GM23338 (cell line): ENCODE data around the gene CCDC24. TPM values are rescaled to one million over a fixed set of nuclear protein-coding genes. Genes with fewer than 3 reads are reported as not detected.

ENCODE experiments used
- ATAC-seq: fragments of 200-7000 bp; cut with Tn5 transposase; 3 replicates; pipeline ENCODE4 v1.9.1; 2020
- DNase-seq: peaks from one replicate; pipeline ENCODE4 v3.0.0-alpha.2; 2015; ENCODE audit warnings: low spot score
- H2AFZ ChIP-seq: fragments of 200-600 bp; sonication (generic); 2 replicates; pipeline ENCODE4 v1.8.0; 2016; ENCODE audit warnings: antibody characterized with exemption, mild to moderate bottlenecking, moderate library complexity
- H3F3A ChIP-seq: fragments of 200-600 bp; sonication (generic); replicated peaks from 2 replicates; pipeline ENCODE4 v1.8.0; 2017; ENCODE audit warnings: antibody characterized with exemption, mixed run types, low read depth
- H3K27ac ChIP-seq: fragments of 200-600 bp; sonication (generic); 2 replicates; pipeline ENCODE4 v1.6.1; 2016; ENCODE audit warnings: low read depth
- H3K27me3 ChIP-seq: fragments of 200-600 bp; sonication (generic); 2 replicates; pipeline ENCODE4 v1.8.0; 2016; ENCODE audit warnings: mild to moderate bottlenecking, mixed run types, moderate library complexity; ENCODE audit not compliant: insufficient read depth
- H3K36me3 ChIP-seq: fragments of 200-600 bp; sonication (generic); 2 replicates; pipeline ENCODE4 v1.8.0; 2016; ENCODE audit warnings: mild to moderate bottlenecking; ENCODE audit not compliant: insufficient read depth
- H3K4me1 ChIP-seq: fragments of 200-600 bp; sonication (generic); 2 replicates; pipeline ENCODE4 v1.8.0; 2016; ENCODE audit warnings: mild to moderate bottlenecking, moderate library complexity; ENCODE audit not compliant: insufficient read depth
- H3K4me2 ChIP-seq: fragments of 200-600 bp; sonication (generic); 2 replicates; pipeline ENCODE4 v1.7.1; 2017; ENCODE audit warnings: mixed run types
- H3K4me3 ChIP-seq: fragments of 200-600 bp; sonication (generic); 2 replicates; pipeline ENCODE4 v1.6.1; 2016; ENCODE audit warnings: mixed run types
- H3K79me2 ChIP-seq: fragments of 200-600 bp; sonication (generic); replicated peaks from 2 replicates; pipeline ENCODE4 v1.8.0; 2017; ENCODE audit warnings: mild to moderate bottlenecking; ENCODE audit not compliant: insufficient read depth
- H3K9me2 ChIP-seq: fragments of 200-600 bp; sonication (generic); 2 replicates; pipeline ENCODE4 v1.8.0; 2017; ENCODE audit not compliant: insufficient read depth
- H4K20me1 ChIP-seq: fragments of 200-600 bp; sonication (generic); replicated peaks from 2 replicates; pipeline ENCODE4 v1.8.0; 2017; ENCODE audit warnings: mild to moderate bottlenecking; ENCODE audit not compliant: insufficient read depth
- H3K27ac Mint-ChIP-seq: 2 replicates; pipeline ENCODE4 v1.8.0; 2020; ENCODE audit warnings: inconsistent platforms, mild to moderate bottlenecking, moderate library complexity, mixed read lengths
- H3K27me3 Mint-ChIP-seq: 3 replicates; pipeline ENCODE4 v1.8.0; 2022; ENCODE audit warnings: low read depth, mild to moderate bottlenecking, moderate library complexity, mixed read lengths, inconsistent platforms; ENCODE audit not compliant: insufficient read depth, poor library complexity
- H3K36me3 Mint-ChIP-seq: 3 replicates; pipeline ENCODE4 v1.8.0; 2021; ENCODE audit warnings: low read depth, mild to moderate bottlenecking, inconsistent platforms, moderate library complexity, mixed read lengths
- H3K4me1 Mint-ChIP-seq: 3 replicates; pipeline ENCODE4 v1.8.0; 2020; ENCODE audit warnings: mild to moderate bottlenecking, inconsistent platforms, mixed read lengths
- H3K4me3 Mint-ChIP-seq: 3 replicates; pipeline ENCODE4 v1.8.0; 2021; ENCODE audit warnings: moderate library complexity, mild to moderate bottlenecking, inconsistent platforms, mixed read lengths
- H3K9me3 Mint-ChIP-seq: 3 replicates; pipeline ENCODE4 v1.8.0; 2020; ENCODE audit warnings: moderate library complexity, mild to moderate bottlenecking, inconsistent platforms, mixed read lengths
- CREB1 ChIP-seq: fragments of 250-450 bp; sonication (Bioruptor Pico); IDR thresholded peaks from 2 replicates; pipeline ENCODE4 v1.5.0; 2020; ENCODE audit warnings: low read depth, mild to moderate bottlenecking, moderate library complexity
- ETS1 ChIP-seq: IDR thresholded peaks from 2 replicates; pipeline ENCODE4 v1.6.1; 2016; ENCODE audit warnings: antibody characterized with exemption
- EZH2 ChIP-seq: fragments of 200-600 bp; sonication (generic); IDR thresholded peaks from one replicate; pipeline ENCODE4 v1.8.0; 2017; ENCODE audit warnings: antibody characterized with exemption, mild to moderate bottlenecking, low read depth; ENCODE audit not compliant: unreplicated experiment
- EZH2phosphoT487 ChIP-seq: fragments of 200-600 bp; sonication (generic); IDR thresholded peaks from one replicate; pipeline ENCODE4 v1.8.1; 2018; ENCODE audit warnings: antibody characterized with exemption; ENCODE audit not compliant: unreplicated experiment
- POLR2AphosphoS5 ChIP-seq: IDR thresholded peaks from 2 replicates; pipeline ENCODE4 v1.6.1; 2016; ENCODE audit warnings: antibody characterized with exemption, low read depth
- ZNF331 ChIP-seq: fragments of 250-450 bp; sonication (Bioruptor Pico); IDR thresholded peaks from 2 replicates; pipeline ENCODE4 v1.5.0; 2020; ENCODE audit warnings: low read depth, mild to moderate bottlenecking, moderate library complexity
- ZNF462 ChIP-seq: fragments of 250-450 bp; sonication (Bioruptor Pico); IDR thresholded peaks from 2 replicates; pipeline ENCODE4 v1.5.0; 2020; ENCODE audit warnings: mild to moderate bottlenecking, moderate library complexity
- polyA plus RNA-seq: library from polyadenylated mRNA; unstranded; fragments of >200 nt; fragmentation: Nextera tagmentation; extraction: Ambion mirVana; gene quantifications from 2 replicates; pipeline ENCODE4 v1.2.1, GENCODE V29; 2016
- total RNA-seq: library from RNA; depleted of rRNA; stranded (reverse); fragments of >200 nt; shearing (Covaris generic); gene quantifications from 2 replicates; pipeline ENCODE4 v1.2.3, GENCODE V29; 2014
- TF ChIP-seq, protein P1 (sequence below), 2 experiments: fragments of 200-600 bp in 1 of 2; sonication (generic) in 1 of 2; conservative IDR thresholded peaks; 2 replicates each; pipeline versions ENCODE4 v1.5.1 to v1.6.1; 2016 to 2017; ENCODE audit warnings: antibody characterized with exemption in 2 of 2, low read depth in 2 of 2, mild to moderate bottlenecking in 2 of 2, moderate library complexity in 1 of 2

CCDC24 gene
- total and polyA plus RNA-seq, 2 experiments from 2014 or later, result 8.3 to 17.2 TPM

DNA sequence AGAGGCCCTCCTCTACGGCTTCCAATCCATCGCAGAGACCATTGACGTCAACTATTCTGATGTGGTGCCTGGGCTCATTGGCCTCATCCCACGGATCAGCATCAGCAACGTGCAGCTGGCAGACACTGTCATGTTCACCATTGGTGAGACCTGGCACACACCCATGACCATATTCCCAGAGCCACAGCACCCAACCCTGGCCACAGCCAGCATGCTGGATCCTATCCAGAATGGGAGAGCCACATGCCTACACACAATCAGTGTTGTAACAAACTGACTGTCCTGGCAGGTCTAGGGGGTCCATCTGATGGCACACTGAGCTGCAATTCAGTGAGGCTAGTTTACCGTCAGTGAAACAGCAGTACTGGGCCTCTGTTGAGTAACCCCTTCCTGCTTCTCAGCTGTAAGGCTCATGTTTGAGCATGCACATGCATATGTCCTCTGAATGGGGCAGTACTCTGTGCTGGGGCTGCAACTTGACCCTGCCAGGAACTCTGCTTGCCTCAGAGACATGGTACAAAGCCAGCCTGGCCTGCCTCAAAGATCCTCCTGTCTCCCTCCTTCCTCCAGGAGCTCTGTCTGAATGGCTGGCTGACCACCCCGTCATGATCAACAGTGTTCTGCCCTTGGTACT is 33.9 kb upstream of the CCDC24 start:
- ATAC-seq (no peak), DNase-seq (no peak)
- Histone ChIP-seq H3K4me1 (peaks cover 3% of the 10 kb centered on the region; the same call in 1 of the 2 replicates), H3K9me2 (no peaks in the 10 kb centered on the region), H4K20me1 (no peaks in the 10 kb centered on the region), H3K79me2 (0 out of 2 replicates have a peak, but pooled peaks cover 4% of the 10 kb centered on the region), H3K27me3 (no peaks in the 10 kb centered on the region), H3F3A (no peaks in the 10 kb centered on the region), H3K4me2 (no peak overlapping the region), H3K36me3 (no peaks in the 10 kb centered on the region), H3K4me3 (no peak overlapping the region), H3K27ac (no peak overlapping the region), H2AFZ (no peak overlapping the region)
- Mint-ChIP-seq H3K36me3 (no peaks in the 10 kb centered on the region; the same call in 1 of the 3 replicates), H3K27me3 (peaks cover 12% of the 10 kb centered on the region), H3K4me1 (peaks cover 10% of the 10 kb centered on the region), H3K9me3 (no peaks in the 10 kb centered on the region), H3K27ac (no peak overlapping the region), H3K4me3 (no peak overlapping the region; the same call in 2 of the 3 replicates)
- TF ChIP-seq ZNF331 (CRISPR knock-in tag) (no peak), POLR2AphosphoS5 (no peak), ETS1 (no peak)
- TF ChIP-seq, protein P1, sequence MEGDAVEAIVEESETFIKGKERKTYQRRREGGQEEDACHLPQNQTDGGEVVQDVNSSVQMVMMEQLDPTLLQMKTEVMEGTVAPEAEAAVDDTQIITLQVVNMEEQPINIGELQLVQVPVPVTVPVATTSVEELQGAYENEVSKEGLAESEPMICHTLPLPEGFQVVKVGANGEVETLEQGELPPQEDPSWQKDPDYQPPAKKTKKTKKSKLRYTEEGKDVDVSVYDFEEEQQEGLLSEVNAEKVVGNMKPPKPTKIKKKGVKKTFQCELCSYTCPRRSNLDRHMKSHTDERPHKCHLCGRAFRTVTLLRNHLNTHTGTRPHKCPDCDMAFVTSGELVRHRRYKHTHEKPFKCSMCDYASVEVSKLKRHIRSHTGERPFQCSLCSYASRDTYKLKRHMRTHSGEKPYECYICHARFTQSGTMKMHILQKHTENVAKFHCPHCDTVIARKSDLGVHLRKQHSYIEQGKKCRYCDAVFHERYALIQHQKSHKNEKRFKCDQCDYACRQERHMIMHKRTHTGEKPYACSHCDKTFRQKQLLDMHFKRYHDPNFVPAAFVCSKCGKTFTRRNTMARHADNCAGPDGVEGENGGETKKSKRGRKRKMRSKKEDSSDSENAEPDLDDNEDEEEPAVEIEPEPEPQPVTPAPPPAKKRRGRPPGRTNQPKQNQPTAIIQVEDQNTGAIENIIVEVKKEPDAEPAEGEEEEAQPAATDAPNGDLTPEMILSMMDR (conservative IDR thresholded peaks at IDR 0.05; ENCODE audit: low read depth in 2 of 2), result no peak

- Histone ChIP-seq H2AFZ (no peak overlapping the region), H3K27ac (no peak overlapping the region), H3K9me2 (no peaks in the 10 kb centered on the region), H3K79me2 (0 out of 2 replicates have a peak, but pooled peaks cover under 1% of the 10 kb centered on the region), H3K4me2 (no peak overlapping the region), H3K27me3 (no peaks in the 10 kb centered on the region), H3K4me1 (no peaks in the 10 kb centered on the region), H4K20me1 (no peaks in the 10 kb centered on the region), H3K36me3 (no peaks in the 10 kb centered on the region), H3F3A (no peaks in the 10 kb centered on the region), H3K4me3 (no peak overlapping the region)
- DNase-seq (no peak), ATAC-seq (no peak)
- Mint-ChIP-seq H3K9me3 (no peaks in the 10 kb centered on the region), H3K4me3 (no peak overlapping the region), H3K27me3 (peaks cover 12% of the 10 kb centered on the region), H3K27ac (no peak overlapping the region), H3K4me1 (peaks cover under 1% of the 10 kb centered on the region), H3K36me3 (no peaks in the 10 kb centered on the region; the same call in 1 of the 3 replicates)
- TF ChIP-seq EZH2 (no peak), CREB1 (no peak), EZH2phosphoT487 (no peak), ZNF462 (CRISPR knock-in tag) (no peak), ZNF331 (CRISPR knock-in tag) (no peak), POLR2AphosphoS5 (no peak)
These were observed 32.8 kb upstream of the CCDC24 start for GRCh38 chr1:43958351-43959255.
